Adrenal gland (tissue), 5 donors: ENCODE measurements around the gene PFKP.

ENCODE experiments used
- POLR2A ChIP-seq, 2 donors: fragments of 450-650 bp; IDR thresholded peaks; one replicate each; pipeline ENCODE4 v1.6.1; 2017; ENCODE audit warnings: antibody characterized with exemption in 2 of 2, mild to moderate bottlenecking in 2 of 2, moderate library complexity in 1 of 2
- TF ChIP-seq, protein P1 (sequence below), 6 experiments: fragments of 450-650 bp in 4 of 6; fragments of 200-600 bp in 2 of 6; sonication (generic) in 1 of 6; IDR thresholded peaks; 1 replicate in 5 of 6; 2 replicates in 1 of 6; pipeline versions ENCODE4 v1.5.1 to v1.8.0; 2016 to 2021; ENCODE audit warnings: antibody characterized with exemption in 6 of 6, mild to moderate bottlenecking in 2 of 6, moderate library complexity in 1 of 6
- donor health status: DM: no; HTN: no; CAD: no.

DNA sequence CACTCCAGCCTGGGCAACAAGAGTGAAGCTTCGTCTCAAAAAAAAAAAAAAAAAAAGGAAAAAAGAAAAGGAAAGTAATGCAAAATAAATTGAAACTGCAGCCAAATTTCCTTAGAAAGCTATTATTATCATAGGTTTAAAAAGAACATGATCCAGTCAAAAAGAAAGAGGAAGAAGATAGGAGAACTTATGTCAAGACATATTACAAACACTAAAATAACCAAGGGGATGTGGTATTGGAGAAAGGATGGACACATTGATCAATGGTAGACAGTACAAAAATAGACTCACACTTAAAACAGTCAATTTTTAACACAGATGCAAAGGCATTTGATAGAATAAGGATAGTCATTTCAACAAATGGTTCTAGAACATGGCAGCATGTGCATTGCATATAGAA is 27.3 kb upstream of the PFKP start:
- TF ChIP-seq, protein P1, sequence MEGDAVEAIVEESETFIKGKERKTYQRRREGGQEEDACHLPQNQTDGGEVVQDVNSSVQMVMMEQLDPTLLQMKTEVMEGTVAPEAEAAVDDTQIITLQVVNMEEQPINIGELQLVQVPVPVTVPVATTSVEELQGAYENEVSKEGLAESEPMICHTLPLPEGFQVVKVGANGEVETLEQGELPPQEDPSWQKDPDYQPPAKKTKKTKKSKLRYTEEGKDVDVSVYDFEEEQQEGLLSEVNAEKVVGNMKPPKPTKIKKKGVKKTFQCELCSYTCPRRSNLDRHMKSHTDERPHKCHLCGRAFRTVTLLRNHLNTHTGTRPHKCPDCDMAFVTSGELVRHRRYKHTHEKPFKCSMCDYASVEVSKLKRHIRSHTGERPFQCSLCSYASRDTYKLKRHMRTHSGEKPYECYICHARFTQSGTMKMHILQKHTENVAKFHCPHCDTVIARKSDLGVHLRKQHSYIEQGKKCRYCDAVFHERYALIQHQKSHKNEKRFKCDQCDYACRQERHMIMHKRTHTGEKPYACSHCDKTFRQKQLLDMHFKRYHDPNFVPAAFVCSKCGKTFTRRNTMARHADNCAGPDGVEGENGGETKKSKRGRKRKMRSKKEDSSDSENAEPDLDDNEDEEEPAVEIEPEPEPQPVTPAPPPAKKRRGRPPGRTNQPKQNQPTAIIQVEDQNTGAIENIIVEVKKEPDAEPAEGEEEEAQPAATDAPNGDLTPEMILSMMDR (IDR thresholded peaks at IDR 0.05): no peak
- no peak for TF ChIP-seq POLR2A (IDR thresholded peaks at IDR 0.05)
